Astrocyte (in vitro differentiated cells and primary cell): ENCODE data around the gene GPX4. TPM values are rescaled to one million over a fixed set of nuclear protein-coding genes. Genes with fewer than 3 reads are reported as not detected.

ENCODE experiments used
- DNase-seq: peaks from one replicate; pipeline ENCODE4 v3.0.0-alpha.2; 2010; ENCODE audit warnings: low read depth
- FAIRE-seq: peaks from 2 replicates; lab custom pipeline; 2011; peaks lifted over from hg19 to GRCh38; lab: Jason Lieb, UNC
- H2AFZ ChIP-seq: 2 replicates; pipeline ENCODE4 v1.6.0; 2012; ENCODE audit warnings: low read depth, low read length, inconsistent platforms
- H3K27ac ChIP-seq: 2 replicates; pipeline ENCODE4 v1.5.1; 2011; ENCODE audit warnings: low read depth, low read length, inconsistent platforms
- H3K27me3 ChIP-seq: 2 replicates; pipeline ENCODE4 v1.6.0; 2011; ENCODE audit warnings: low read length, inconsistent platforms; ENCODE audit not compliant: insufficient read depth
- H3K36me3 ChIP-seq: 2 replicates; pipeline ENCODE4 v1.5.1; 2011; ENCODE audit warnings: low read length, inconsistent platforms; ENCODE audit not compliant: insufficient read depth
- H3K4me1 ChIP-seq: 2 replicates; pipeline ENCODE4 v1.5.1; 2011; ENCODE audit warnings: low read length, inconsistent platforms; ENCODE audit not compliant: insufficient read depth
- H3K4me2 ChIP-seq: 2 replicates; pipeline ENCODE4 v1.6.0; 2012; ENCODE audit warnings: low read length, inconsistent platforms
- H3K4me3 ChIP-seq: 2 replicates; pipeline ENCODE4 v1.5.1; 2011; ENCODE audit warnings: low read depth, mild to moderate bottlenecking, low read length, inconsistent platforms; ENCODE audit not compliant: insufficient read depth
- H3K79me2 ChIP-seq: 2 replicates; pipeline ENCODE4 v1.6.0; 2012; ENCODE audit warnings: mild to moderate bottlenecking, low read length, inconsistent platforms; ENCODE audit not compliant: insufficient read depth
- H3K9ac ChIP-seq: 2 replicates; pipeline ENCODE4 v1.6.0; 2012; ENCODE audit warnings: mild to moderate bottlenecking, low read length, inconsistent platforms
- H3K9me3 ChIP-seq: 2 replicates; pipeline ENCODE4 v1.5.1; 2012; ENCODE audit warnings: low read depth, mild to moderate bottlenecking, low read length, inconsistent platforms; ENCODE audit not compliant: insufficient read depth
- H4K20me1 ChIP-seq: 2 replicates; pipeline ENCODE4 v1.6.0; 2012; ENCODE audit warnings: low read length, inconsistent platforms; ENCODE audit not compliant: insufficient read depth
- H3K27ac Mint-ChIP-seq: one replicate; pipeline ENCODE4 v1.8.0; 2021; ENCODE audit warnings: mild to moderate bottlenecking, mixed read lengths; ENCODE audit not compliant: unreplicated experiment
- H3K27me3 Mint-ChIP-seq: one replicate; pipeline ENCODE4 v1.8.0; 2021; ENCODE audit warnings: low read depth, mixed read lengths; ENCODE audit not compliant: unreplicated experiment
- H3K36me3 Mint-ChIP-seq: one replicate; pipeline ENCODE4 v1.8.0; 2021; ENCODE audit warnings: low read depth, mixed read lengths; ENCODE audit not compliant: unreplicated experiment
- H3K4me1 Mint-ChIP-seq: one replicate; pipeline ENCODE4 v1.8.0; 2021; ENCODE audit warnings: low read depth, mixed read lengths; ENCODE audit not compliant: unreplicated experiment
- H3K4me3 Mint-ChIP-seq: one replicate; pipeline ENCODE4 v1.8.0; 2021; ENCODE audit warnings: mild to moderate bottlenecking, moderate library complexity, mixed read lengths; ENCODE audit not compliant: unreplicated experiment
- H3K9me3 Mint-ChIP-seq: one replicate; pipeline ENCODE4 v1.8.0; 2021; ENCODE audit warnings: mild to moderate bottlenecking, mixed read lengths; ENCODE audit not compliant: unreplicated experiment
- CTCF ChIP-seq: IDR thresholded peaks from 2 replicates; pipeline ENCODE4 v1.5.1; 2011; ENCODE audit warnings: low read depth, mild to moderate bottlenecking, inconsistent platforms, low read length, moderate library complexity; ENCODE audit not compliant: insufficient read depth
- EZH2 ChIP-seq: IDR thresholded peaks from 2 replicates; pipeline ENCODE4 v1.6.1; 2012; ENCODE audit warnings: mild to moderate bottlenecking, low read length, inconsistent platforms; ENCODE audit not compliant: insufficient read depth
- total RNA-seq: library from RNA; stranded (reverse); gene quantifications from 2 replicates; pipeline ENCODE4 v1.2.1, GENCODE V29; 2021

GPX4 gene
- total RNA-seq, 1 donor from 2014 or later: 325 TPM

DNA sequence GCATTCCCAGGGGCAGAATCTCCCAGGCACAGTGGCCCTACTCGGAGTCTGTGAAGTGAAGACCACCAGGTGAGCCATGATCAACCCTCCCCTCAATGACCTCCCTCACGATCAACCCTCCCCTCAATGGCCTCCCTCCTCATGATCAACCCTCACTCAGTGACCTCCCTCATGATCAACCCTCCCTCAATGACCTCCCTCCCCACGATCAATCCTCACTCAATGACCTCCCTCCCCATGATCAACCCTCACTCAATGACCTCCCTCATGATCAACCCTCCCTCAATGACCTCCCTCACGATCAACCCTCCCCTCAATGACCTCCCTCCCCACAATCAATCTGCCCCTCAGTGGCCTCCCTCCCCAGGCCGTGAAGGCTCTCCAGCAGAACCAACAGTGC, 38.1 kb downstream of the GPX4 start:
- Mint-ChIP-seq H3K4me1 (no peaks in the 10 kb centered on the region), H3K27ac (no peak overlapping the region), H3K36me3 (peaks cover 28% of the 10 kb centered on the region), H3K27me3 (no peaks in the 10 kb centered on the region), H3K9me3 (no peaks in the 10 kb centered on the region), H3K4me3 (no peak overlapping the region)
- no peak for DNase-seq
- Histone ChIP-seq H4K20me1 (peaks cover 29% of the 10 kb centered on the region), H3K27ac (no peak overlapping the region), H3K79me2 (no peaks in the 10 kb centered on the region), H3K27me3 (no peaks in the 10 kb centered on the region), H3K36me3 (peaks cover 3% of the 10 kb centered on the region), H3K4me2 (no peak overlapping the region), H3K9me3 (no peaks in the 10 kb centered on the region), H3K9ac (no peak overlapping the region), H2AFZ (no peak overlapping the region), H3K4me3 (no peak overlapping the region), H3K4me1 (no peaks in the 10 kb centered on the region)
- TF ChIP-seq EZH2: no peak
- no peak for TF ChIP-seq CTCF
- FAIRE-seq: peak; percentile 89

- H3K27ac Mint-ChIP-seq: no peak overlapping the region
- no peaks in the 10 kb centered on the region for H3K9me3 ChIP-seq
- H3K9me3 Mint-ChIP-seq: no peaks in the 10 kb centered on the region
- H3K4me1 ChIP-seq: no peaks in the 10 kb centered on the region
- peaks cover 3% of the 10 kb centered on the region for H3K36me3 ChIP-seq
- H3K4me2 ChIP-seq: no peak overlapping the region
- H3K9ac ChIP-seq: no peak overlapping the region
- H3K36me3 Mint-ChIP-seq: peaks cover 27% of the 10 kb centered on the region
- H3K4me3 ChIP-seq: no peak overlapping the region
- no peaks in the 10 kb centered on the region for H3K4me1 Mint-ChIP-seq
- H3K27me3 Mint-ChIP-seq: no peaks in the 10 kb centered on the region
- H2AFZ ChIP-seq: no peak overlapping the region
- no peaks in the 10 kb centered on the region for H3K79me2 ChIP-seq
- FAIRE-seq (no peak), DNase-seq (no peak)
- no peak overlapping the region for H3K27ac ChIP-seq
- TF ChIP-seq CTCF (no peak), EZH2 (no peak)
- H4K20me1 ChIP-seq: peaks cover 21% of the 10 kb centered on the region
- no peak overlapping the region for H3K4me3 Mint-ChIP-seq
- H3K27me3 ChIP-seq: no peaks in the 10 kb centered on the region
Observed at GRCh38 chr19:1143828-1144399, 40.1 kb downstream of the GPX4 start.

- DNase-seq: no peak
- Histone ChIP-seq H3K4me3 (no peak overlapping the region), H2AFZ (no peak overlapping the region), H3K27ac (no peak overlapping the region), H3K4me2 (no peak overlapping the region), H3K4me1 (no peaks in the 10 kb centered on the region), H3K79me2 (no peaks in the 10 kb centered on the region), H3K9ac (no peak overlapping the region), H3K27me3 (no peaks in the 10 kb centered on the region), H3K36me3 (peaks cover 3% of the 10 kb centered on the region), H4K20me1 (peaks cover 23% of the 10 kb centered on the region), H3K9me3 (no peaks in the 10 kb centered on the region)
- no peak overlapping the region for H3K27ac Mint-ChIP-seq
- no peak for TF ChIP-seq CTCF
- no peak for TF ChIP-seq EZH2
- H3K9me3 Mint-ChIP-seq: no peaks in the 10 kb centered on the region
- FAIRE-seq: no peak
- no peaks in the 10 kb centered on the region for H3K4me1 Mint-ChIP-seq
- H3K4me3 Mint-ChIP-seq: no peak overlapping the region
- H3K36me3 Mint-ChIP-seq: peaks cover 21% of the 10 kb centered on the region
- H3K27me3 Mint-ChIP-seq: no peaks in the 10 kb centered on the region
Observed at GRCh38 chr19:1144741-1145140, 40.9 kb downstream of the GPX4 start.
